Vein endothelial cell (primary cell): ENCODE data around the gene LRRN1. TPM values are rescaled to one million over a fixed set of nuclear protein-coding genes. Genes with fewer than 3 reads are reported as not detected.

Experiments
- total RNA-seq: library from RNA; depleted of rRNA; stranded (reverse); fragments of >200 nt; gene quantifications from 2 replicates; pipeline ENCODE4 v1.2.3, GENCODE V29; 2012

The LRRN1 gene
- total RNA-seq: not detected in 2 replicates

DNA sequence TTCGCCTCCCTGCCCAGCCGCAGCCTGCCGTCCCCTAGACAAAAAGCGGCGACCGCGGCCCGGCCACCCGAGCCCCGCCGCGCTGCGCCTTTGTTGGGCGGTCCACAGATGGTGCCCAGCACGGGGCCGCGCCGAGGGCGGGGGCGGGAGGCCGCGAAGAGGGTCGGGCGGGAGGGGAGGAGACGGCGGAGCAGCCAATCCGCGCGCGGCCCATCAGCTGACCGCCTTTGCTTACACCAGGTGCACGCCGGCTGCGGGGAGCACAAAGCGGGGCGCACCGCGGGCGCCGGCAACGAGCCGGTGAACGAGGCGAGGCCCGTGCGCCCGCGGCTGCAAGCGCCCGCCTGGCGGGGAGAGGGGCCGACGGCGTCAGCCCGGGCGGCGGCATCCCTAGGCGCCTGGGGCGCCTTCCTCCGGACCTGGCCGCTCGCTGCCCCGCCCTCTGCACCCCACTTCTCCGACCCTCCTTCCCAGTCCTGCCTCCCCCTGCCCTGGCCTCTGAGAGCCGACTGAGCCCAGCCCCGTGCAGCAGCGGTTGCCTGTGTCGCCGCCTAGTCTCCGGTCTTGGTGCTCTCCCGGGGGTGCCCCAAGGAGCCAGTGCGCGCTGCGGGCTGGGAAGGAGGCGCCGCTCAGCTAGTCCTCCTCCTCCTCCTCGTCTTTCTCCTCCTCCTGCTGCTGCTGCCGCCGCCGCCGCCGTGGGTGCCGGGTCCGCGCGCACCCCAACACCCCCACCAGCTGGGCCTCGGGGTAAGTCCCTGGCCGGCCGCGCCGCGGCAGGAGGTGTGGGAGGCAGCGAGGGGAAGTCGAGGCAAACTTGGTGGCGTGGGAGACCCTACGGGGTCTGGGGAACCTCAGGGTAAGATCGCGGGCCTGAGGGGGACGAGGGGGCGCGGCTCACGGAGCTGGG is at the start of gene LRRN1:
LRRN1 (plus strand) TSS at position 259 of the 907 bp plus-strand sequence. CDS start 45,211 bp downstream, outside the sequence.

